NCI-H446 treated with DMSO at 0.1 percent for 48 hours (cell line): ENCODE measurements around the gene ELK4.

Experiments used
- DNase-seq: peaks from one replicate; lab custom pipeline; 2025; lab: John Stamatoyannopoulos, UW

ELK4 gene

GRCh38 chr1:205581321-205581980, 50.4 kb downstream of the ELK4 start:
- no peak for DNase-seq

GRCh38 chr1:205580923-205581180, 51.0 kb downstream of the ELK4 start:
- no peak for DNase-seq

GRCh38 chr1:205580140-205580922, 51.5 kb downstream of the ELK4 start:
- no peak for DNase-seq

GRCh38 chr1:205579711-205580110, 52.1 kb downstream of the ELK4 start:
- no peak for DNase-seq

- DNase-seq: no peak
Measured at GRCh38 chr1:205578780-205579571, 52.8 kb downstream of the ELK4 start.

DNA sequence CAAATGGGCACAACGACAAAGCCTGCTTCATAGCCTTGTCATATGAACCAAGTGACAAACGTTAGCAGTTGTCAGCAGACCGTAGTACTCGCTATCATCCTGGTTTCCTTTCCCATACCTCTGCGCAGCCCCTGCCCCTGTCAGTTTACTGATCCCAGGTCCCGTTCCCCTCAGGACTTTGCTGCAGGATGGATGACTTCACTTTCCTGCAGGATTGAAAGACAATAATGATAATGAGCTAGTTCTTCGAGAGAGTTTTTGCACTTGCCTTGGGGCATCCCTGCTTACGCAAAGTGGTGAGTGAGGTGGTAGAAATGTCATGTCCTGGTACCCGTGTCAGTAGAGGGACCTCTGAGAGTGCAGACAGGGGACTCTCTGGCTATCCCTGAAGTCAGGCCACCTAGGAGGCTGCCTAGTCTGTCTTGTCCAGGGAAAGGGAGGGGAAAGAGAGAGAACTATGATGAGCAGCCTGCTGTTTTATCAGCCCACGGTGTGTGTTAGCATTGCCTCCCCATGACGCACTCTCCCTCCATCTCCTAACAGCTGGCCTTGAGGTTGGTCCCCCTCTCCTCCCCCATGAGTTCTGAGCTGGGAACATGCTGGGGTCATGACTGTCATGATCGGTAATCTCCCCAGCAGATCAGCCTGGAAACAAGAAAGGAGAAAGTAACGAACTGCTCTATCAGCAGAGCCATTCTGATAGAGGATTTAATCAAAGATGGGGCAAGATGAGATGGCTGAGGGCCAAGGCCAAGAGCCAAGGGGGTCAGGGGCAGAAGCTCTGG, 53.7 kb downstream of the ELK4 start:
- no peak for DNase-seq

DNA sequence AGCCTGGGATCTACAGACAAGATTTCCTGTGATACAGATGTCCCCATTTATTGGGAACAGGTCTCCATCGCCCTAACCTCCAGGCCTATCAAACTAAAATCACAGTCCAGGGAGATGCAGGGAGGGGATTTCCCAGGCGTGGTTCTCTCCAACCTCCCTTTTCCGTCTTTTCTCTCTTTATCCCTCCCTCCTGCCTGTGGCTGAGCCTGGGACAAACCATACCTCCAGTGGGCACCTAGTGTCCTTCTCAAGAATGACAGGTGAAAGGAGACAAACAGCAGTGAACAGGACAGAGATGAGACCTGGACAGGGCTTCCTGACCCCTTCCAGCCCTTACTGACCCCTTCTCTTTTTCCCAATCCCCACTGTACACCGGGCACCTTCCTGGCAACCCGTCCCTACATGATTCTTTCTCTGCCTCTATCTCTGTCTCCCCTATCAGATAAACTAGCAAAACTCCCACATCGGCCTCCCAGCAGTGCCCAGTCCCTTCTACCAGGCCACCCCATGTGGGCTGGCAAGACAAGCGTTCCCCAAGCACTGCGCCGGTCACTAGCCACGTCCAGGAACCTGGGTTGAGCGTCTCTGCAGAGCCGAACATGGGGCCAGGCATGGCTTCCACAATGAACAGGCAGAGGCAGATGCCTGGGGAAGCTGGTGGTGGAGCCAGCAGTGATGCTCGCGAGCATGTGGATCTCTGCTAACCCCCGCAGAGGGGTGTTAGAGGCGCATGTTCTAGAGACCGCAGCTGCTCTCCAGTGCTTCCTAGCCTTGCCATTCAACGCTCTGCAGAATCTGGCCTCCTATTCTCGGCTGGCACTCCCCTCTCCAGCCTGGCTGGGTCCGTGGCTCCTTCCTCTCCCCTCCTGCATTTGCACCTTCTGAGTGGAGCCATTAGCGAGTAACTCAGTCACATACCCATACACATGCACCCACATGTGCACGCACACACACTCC, 54.7 kb downstream of the ELK4 start:
- no peak for DNase-seq

- DNase-seq: no peak
Measured at GRCh38 chr1:205576011-205576410, 55.8 kb downstream of the ELK4 start.

- no peak for DNase-seq
Measured at GRCh38 chr1:205575294-205575885, 56.4 kb downstream of the ELK4 start.

DNA sequence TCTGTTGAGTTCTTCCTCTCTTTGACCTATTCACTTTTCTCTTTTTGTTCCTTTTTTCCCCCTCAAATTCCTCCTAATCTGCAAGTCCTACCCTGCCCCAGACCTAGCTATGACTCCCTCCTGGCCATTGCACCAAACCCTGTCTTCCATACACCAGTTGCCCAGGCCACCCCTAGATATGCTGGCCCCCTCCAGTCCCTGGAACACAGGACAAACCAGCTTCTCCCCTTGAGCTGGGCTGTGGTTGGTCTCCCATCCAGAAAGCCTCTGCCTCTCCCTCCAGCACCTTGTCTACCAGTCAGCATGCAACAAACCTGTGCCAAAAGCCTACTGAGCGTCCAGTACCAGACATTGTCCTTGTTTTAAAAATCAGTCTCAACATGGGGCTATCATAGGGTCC, 59.4 kb downstream of the ELK4 start:
- DNase-seq: no peak

DNA sequence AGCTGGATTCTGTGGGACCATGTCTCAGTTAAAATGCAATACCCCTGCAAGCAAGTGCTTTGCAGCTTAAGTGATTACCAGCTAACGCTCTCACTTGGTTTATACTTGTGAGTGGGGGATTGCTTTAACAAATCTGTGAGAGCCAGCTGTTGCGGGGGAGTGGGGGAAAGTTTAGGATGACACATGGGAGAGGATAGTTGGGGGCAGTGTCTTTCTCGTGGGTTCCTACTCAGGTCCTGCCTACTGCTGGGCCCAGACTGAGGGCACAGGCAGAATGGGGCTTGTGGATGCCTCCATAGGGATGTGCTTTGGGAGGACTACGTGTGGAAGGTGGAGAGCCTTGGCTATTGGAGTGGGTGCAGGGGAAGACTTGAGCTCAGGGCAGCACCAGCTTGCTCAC, 60.1 kb downstream of the ELK4 start:
- no peak for DNase-seq

DNA sequence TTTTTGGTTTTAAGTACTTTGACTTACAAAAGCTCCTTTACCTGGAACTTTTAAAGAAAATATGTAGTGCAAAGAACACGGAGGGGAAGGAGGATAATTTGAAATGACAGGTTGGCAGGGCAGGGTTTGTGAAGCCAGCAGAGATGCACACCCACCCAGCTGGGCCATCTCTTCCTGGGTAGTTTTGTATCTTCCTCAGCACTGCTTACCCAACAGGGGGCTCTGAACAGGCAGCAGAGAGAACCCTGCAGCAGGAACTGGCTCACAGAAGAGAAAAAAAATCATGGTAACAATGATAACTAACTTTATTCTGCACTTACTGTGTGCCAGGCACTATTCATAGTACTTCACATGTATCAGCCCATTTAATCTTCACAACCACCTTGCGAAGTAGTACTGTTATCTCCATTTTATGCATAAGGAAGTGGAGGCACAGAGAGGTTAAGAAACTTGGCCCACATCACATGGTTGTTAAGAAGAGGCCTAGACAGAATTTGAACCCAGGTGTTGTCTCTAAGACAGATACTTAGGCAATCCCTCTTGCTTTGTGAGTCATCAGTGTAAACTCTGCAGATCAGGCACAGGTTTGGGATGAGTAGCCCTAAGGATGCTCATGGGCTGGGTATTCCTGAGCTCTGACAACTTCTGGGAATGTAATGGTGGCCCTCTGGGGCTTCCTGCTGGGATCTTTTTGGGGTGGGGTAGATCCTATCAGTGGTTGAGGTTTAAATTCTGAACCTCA, 60.8 kb downstream of the ELK4 start:
- no peak for DNase-seq

- DNase-seq: no peak
Measured at GRCh38 chr1:205570173-205570501, 61.7 kb downstream of the ELK4 start.

- no peak for DNase-seq
Measured at GRCh38 chr1:205569411-205570172, 62.2 kb downstream of the ELK4 start.

DNA sequence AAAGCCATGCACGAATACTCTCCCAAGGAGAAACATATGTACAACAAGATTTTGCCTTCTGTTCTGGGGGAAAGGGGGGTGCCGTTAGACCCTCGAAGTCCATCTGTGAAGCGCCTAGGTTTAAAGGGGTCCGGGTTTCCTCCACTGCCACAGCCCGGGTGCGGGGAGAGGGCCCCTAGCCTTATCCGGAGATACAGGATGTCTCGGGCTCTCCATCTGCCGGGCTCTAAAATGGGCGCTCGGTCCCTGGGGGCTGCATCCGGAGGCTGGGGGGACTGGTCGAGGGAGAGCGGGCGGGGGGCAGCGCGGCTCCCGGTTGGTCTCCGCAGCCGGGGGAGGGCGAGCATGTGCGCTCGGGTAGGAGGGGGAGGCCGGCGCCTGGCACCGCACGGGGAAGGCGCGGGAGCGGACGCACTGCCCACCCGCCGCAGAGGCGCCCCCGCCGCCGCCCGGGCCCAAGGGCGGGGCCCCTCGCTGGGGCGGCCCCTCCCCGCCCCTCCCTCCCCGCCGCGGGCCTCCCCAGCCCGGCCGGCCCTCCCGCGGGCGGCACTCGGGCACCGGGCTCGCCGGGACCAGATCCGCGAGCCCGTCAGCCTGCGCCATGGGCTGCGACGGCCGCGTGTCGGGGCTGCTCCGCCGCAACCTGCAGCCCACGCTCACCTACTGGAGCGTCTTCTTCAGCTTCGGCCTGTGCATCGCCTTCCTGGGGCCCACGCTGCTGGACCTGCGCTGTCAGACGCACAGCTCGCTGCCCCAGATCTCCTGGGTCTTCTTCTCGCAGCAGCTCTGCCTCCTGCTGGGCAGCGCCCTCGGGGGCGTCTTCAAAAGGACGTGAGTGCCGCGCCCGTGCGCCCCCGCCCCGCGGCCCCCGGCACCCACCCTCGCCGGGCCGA, 63.1 kb downstream of the ELK4 start:
- no peak for DNase-seq

GRCh38 chr1:205568135-205568468, 63.7 kb downstream of the ELK4 start:
- DNase-seq: no peak

DNA sequence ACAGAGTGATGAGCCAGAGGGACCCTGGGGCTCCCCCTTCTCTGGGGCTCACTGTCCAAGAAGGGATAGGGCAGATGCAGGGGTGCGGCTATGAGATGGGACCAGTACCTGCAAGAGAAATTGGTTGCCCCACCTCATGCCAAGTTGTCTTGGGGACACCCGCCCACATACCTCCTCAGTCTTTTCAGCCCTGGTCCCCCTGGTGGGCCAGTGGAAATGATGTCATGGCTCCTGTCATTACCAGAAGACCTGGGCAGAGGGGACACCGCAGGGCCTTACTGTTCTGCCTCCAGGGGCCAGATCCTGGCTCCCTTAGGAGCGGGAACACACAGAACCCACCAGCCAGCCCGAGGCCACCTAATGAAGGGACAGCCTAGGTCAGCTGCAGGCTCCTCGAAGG, 64.1 kb downstream of the ELK4 start:
- DNase-seq: no peak

- no peak for DNase-seq
Measured at GRCh38 chr1:205565799-205566198, 66.0 kb downstream of the ELK4 start.
